Mammary epithelial cell (primary cell): ENCODE data around the gene PPP1R2.

ENCODE experiments used
- CTCF ChIP-seq, 2 donors: IDR thresholded peaks in 1 of 2; conservative IDR thresholded peaks in 1 of 2; 2 replicates each; pipeline ENCODE4 v1.5.1; 2011 to 2012; ENCODE audit warnings: inconsistent platforms in 2 of 2, low read length in 2 of 2, mild to moderate bottlenecking in 2 of 2, control low read depth in 1 of 2, low read depth in 1 of 2; ENCODE audit not compliant: insufficient read depth in 1 of 2; ENCODE audit errors: extremely low read depth in 1 of 2
- EZH2 ChIP-seq: IDR thresholded peaks from 2 replicates; pipeline ENCODE4 v1.6.1; 2012; ENCODE audit warnings: low read length, inconsistent platforms, borderline replicate concordance

GRCh38 chr3:195508185-195508584 is 34.9 kb downstream of the PPP1R2 start:
- TF ChIP-seq CTCF (conservative IDR thresholded peaks at IDR 0.05 in 1 of 2, IDR thresholded peaks at IDR 0.05 in 1 of 2; ENCODE audit: extremely low read depth in 1 of 2, insufficient read depth in 1 of 2, low read depth in 1 of 2, low read length in 2 of 2) (no peak), EZH2 (no peak)
